Activated CD4-positive, alpha-beta T cell treated with anti-CD3 and anti-CD28 coated beads, Interleukin-2, amount 10 ng/mL, durations not matched to agents 24 days and 14 days (primary cell): Measurements from ENCODE around the gene FAM76B. TPM values are rescaled to one million over a fixed set of nuclear protein-coding genes. Genes with fewer than 3 reads are reported as not detected.
A peak's percentile ranks its signal among the peaks of the same experiment; 100 is the strongest.

Experiments used
- DNase-seq: peaks from one replicate; pipeline ENCODE4 v3.0.0; 2022
- H3K27ac Mint-ChIP-seq: one replicate; pipeline ENCODE4 v1.8.0; 2022; ENCODE audit warnings: mild to moderate bottlenecking, mixed read lengths
- H3K27me3 Mint-ChIP-seq: one replicate; pipeline ENCODE4 v1.8.0; 2022; ENCODE audit warnings: mixed read lengths
- H3K36me3 Mint-ChIP-seq: one replicate; pipeline ENCODE4 v1.8.0; 2022; ENCODE audit warnings: low read depth, mild to moderate bottlenecking, mixed read lengths
- H3K4me1 Mint-ChIP-seq: one replicate; pipeline ENCODE4 v1.8.0; 2021; ENCODE audit warnings: mixed read lengths
- H3K4me3 Mint-ChIP-seq: one replicate; pipeline ENCODE4 v1.8.0; 2022; ENCODE audit warnings: mild to moderate bottlenecking, moderate library complexity, mixed read lengths
- H3K9me3 Mint-ChIP-seq: one replicate; pipeline ENCODE4 v1.8.0; 2021; ENCODE audit warnings: mixed read lengths
- intact Hi-C: fragments of 100-400 bp; cut with micrococcal nuclease; formaldehyde crosslinking; loops from one replicate; pipeline ENCODE4 v1.15.1; 2023
- total RNA-seq: library from RNA; stranded (reverse); gene quantifications from 2 replicates; pipeline ENCODE4 v1.2.3, GENCODE V29; 2022

Gene FAM76B
- total RNA-seq, 1 donor from 2014 or later: 43.0 TPM

DNA sequence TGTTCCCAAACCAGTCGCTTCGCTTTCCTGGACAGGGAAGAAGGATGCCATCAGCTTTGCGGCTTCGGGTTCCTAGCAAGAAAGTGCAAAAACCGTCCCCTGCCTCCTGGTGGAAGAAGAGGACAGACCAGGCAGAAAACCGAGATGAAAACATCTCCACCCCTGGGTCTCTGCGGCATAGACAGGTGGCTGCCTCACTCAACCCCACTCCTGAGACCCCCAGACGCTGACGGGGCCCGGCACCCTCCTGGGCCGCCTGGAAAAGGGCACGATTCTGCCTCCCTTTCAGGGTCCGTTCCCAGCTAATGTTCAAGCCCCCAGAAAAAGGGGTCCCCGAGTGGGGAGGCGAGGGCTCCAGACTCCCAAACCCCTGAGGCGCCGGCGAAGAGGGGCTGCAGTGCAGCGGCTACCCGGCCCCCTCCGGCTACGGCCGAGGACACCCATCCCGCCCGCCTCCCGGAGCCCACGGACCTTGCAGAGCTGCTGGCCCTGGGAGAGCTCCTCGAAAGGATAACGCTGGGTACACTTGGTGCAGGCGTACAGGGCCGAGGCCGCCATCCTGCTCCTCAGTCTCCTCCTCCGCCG is 569 bp downstream of the FAM76B start:
- no peaks in the 10 kb centered on the region for H3K9me3 Mint-ChIP-seq
- H3K4me3 Mint-ChIP-seq: peak overlapping the region; percentile 98
- peak overlapping the region; percentile 100 for H3K27ac Mint-ChIP-seq
- peak; percentile 82 for DNase-seq
- H3K4me1 Mint-ChIP-seq: peaks cover 43% of the 10 kb centered on the region
- H3K36me3 Mint-ChIP-seq: peaks cover 57% of the 10 kb centered on the region
- no peaks in the 10 kb centered on the region for H3K27me3 Mint-ChIP-seq
- intact Hi-C loops: loop anchor here (1.0 kb wide), 6 partner anchors 554 to 816 kb away; partner anchors contain the start of genes CWC15, JRKL, KDM4D and MAML2

DNA sequence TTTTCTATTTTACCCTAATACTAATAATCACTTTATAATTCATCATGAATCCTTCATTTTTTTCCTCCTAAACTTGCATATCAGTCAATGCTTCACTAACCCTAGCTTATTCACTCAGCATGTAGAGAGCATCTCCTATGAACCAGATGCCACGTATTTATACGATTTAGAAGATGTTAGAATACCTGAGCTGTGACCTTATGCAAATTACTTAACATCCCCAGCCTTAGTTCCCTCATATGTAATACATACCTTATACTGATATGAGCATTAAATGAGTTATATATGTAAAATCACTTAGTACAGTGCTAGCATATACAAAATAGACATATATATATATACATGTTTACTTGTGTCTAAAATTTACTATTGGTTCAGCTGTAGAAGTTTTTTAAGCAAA is 9.0 kb downstream of the FAM76B start:
- intact Hi-C loops: no loop called here
- peaks cover 65% of the 10 kb centered on the region for H3K36me3 Mint-ChIP-seq
- peaks cover 40% of the 10 kb centered on the region for H3K4me1 Mint-ChIP-seq
- DNase-seq: no peak
- H3K27me3 Mint-ChIP-seq: no peaks in the 10 kb centered on the region
- H3K27ac Mint-ChIP-seq: no peak overlapping the region
- H3K4me3 Mint-ChIP-seq: no peak overlapping the region
- no peaks in the 10 kb centered on the region for H3K9me3 Mint-ChIP-seq

DNA sequence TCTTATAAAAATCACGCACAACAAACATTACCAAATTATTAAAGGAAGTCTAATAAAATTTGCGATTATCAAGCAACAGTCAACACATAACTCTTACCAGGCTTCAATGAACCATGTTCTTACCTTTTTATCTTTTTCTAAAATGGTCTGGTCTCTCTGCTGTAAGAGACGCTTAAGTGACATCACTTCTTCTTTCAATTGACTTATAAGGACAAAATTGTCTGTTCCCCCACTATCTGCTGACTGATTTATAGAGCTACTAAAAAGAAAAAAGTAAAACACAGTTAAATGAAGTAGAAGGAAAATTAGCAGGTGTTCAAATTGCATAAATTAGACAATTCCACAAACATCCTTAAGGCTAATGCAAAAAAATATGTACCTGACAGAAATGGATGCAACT is 10.9 kb downstream of the FAM76B start:
- Mint-ChIP-seq H3K36me3 (peaks cover 69% of the 10 kb centered on the region), H3K4me1 (peaks cover 32% of the 10 kb centered on the region), H3K9me3 (no peaks in the 10 kb centered on the region), H3K27me3 (no peaks in the 10 kb centered on the region), H3K27ac (no peak overlapping the region), H3K4me3 (no peak overlapping the region)
- DNase-seq: no peak
- intact Hi-C loops: no loop called here

DNA sequence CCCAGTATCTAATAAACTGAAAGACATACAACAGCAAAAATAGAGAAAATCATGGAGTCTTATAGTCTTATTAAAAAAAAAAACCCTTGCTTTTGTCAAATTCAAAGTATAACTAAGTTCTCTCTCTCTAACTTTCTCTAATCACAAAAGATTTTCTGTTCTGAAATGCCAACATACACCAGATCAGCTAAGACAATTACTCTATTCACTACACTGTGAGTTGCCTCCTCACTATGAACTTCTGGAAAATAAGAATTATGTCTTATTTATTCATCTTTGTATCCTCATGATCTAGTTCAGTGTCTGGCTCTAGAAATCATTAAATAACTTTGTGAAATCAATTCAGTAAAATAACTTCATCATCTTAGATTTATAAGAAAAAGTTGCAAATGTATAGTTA is 12.7 kb downstream of the FAM76B start:
- H3K4me3 Mint-ChIP-seq: no peak overlapping the region
- intact Hi-C loops: no loop called here
- H3K9me3 Mint-ChIP-seq: no peaks in the 10 kb centered on the region
- H3K27me3 Mint-ChIP-seq: no peaks in the 10 kb centered on the region
- DNase-seq: no peak
- no peak overlapping the region for H3K27ac Mint-ChIP-seq
- peaks cover 62% of the 10 kb centered on the region for H3K36me3 Mint-ChIP-seq
- peaks cover 24% of the 10 kb centered on the region for H3K4me1 Mint-ChIP-seq

DNA sequence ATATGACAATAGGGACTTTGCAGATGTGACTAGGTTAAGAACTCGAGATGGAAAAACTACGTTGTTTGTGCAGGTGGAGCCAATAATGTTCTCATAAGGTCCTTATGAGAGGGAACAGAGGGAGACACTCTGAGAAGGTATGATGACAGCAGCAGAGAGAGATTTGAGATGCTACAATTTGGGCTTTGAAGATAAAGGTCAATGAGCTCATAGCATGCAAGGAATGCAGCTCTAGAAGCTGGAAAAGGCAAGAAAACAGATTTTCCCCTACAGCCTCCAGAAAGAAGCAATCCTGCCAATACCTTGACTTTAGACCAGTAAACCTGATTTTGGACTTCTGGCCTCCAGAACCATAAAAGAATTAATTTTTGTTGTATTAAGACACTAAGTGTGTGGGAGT is 21.1 kb downstream of the FAM76B start:
- H3K9me3 Mint-ChIP-seq: no peaks in the 10 kb centered on the region
- no peak overlapping the region for H3K4me3 Mint-ChIP-seq
- no peaks in the 10 kb centered on the region for H3K27me3 Mint-ChIP-seq
- peaks cover 13% of the 10 kb centered on the region for H3K36me3 Mint-ChIP-seq
- no peak for DNase-seq
- intact Hi-C loops: no loop called here
- H3K4me1 Mint-ChIP-seq: peaks cover 3% of the 10 kb centered on the region
- H3K27ac Mint-ChIP-seq: no peak overlapping the region

DNA sequence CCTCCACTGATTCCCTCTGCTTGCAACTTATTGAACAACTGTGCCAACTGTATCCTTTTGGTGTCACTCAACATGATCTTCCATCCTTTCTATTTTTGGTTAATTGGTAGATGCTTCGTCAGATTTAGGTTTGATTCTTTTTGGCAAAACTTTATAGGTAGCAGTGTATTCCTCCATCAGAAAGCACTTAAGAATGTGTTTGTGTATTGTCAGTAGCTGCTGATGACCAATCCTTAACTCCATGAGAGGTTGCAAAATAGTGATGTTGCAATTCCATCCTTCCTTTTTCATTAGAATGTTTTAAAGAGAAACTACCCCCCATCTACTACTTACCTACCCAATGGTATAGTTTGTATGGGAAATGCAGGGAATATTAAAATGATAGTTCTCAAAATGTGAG is 22.1 kb downstream of the FAM76B start:
- no peak overlapping the region for H3K27ac Mint-ChIP-seq
- no peak overlapping the region for H3K4me3 Mint-ChIP-seq
- H3K36me3 Mint-ChIP-seq: peaks cover 7% of the 10 kb centered on the region
- DNase-seq: no peak
- no peaks in the 10 kb centered on the region for H3K27me3 Mint-ChIP-seq
- H3K9me3 Mint-ChIP-seq: no peaks in the 10 kb centered on the region
- intact Hi-C loops: no loop called here
- H3K4me1 Mint-ChIP-seq: peaks cover 1% of the 10 kb centered on the region

DNA sequence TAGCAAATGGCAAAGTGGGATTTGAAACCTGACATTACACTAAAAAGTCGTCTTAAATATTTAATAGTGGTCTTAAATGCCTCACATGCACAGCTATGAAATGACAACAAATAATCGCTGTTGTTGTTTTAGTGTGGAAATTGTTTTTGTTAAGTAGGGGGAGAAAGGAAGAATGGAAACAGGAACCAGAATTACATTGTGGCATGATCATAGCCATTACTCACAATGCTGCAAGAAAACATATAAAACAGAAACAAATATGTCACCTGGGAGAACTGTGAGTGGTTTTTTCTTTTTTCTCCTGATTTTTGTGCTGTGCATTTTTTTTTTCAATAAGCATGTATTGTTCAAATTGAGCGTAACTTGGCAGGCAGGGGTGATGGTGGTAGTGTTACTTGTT is 22.9 kb downstream of the FAM76B start:
- no peak overlapping the region for H3K4me3 Mint-ChIP-seq
- H3K4me1 Mint-ChIP-seq: peaks cover 1% of the 10 kb centered on the region
- H3K27me3 Mint-ChIP-seq: no peaks in the 10 kb centered on the region
- DNase-seq: no peak
- H3K27ac Mint-ChIP-seq: no peak overlapping the region
- H3K9me3 Mint-ChIP-seq: no peaks in the 10 kb centered on the region
- intact Hi-C loops: no loop called here
- peaks cover 7% of the 10 kb centered on the region for H3K36me3 Mint-ChIP-seq

DNA sequence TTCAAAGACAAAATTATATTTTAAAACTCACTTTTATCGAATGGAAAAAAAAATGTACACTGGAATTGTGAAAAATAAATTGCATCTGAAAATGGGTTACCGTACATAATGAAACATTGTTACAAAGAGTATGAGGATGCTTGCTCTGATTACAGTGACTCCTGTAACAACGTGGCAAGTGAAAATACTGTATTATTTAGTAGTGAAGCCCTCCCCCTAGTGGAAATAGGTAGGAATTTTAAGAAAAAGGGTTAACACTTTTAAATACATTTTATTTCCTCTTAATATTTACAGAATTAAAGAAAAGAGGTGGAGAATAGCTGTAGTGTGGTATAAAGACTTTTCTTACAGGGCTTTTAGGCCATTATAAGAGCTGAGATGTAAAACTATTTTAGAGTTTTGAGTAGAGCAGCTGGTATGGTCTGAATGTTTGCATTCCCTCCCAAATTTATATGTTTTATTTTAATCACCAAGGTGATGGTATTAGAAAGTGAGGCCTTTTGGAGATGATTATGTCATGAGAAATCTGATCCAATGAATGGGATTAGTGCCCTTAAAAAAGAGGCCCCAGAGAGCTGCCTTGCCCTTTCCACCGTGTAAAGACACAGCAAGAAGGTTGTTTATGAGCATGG is 25.2 kb downstream of the FAM76B start:
- peaks cover 2% of the 10 kb centered on the region for H3K27me3 Mint-ChIP-seq
- no peak overlapping the region for H3K4me3 Mint-ChIP-seq
- intact Hi-C loops: loop anchor here (1.0 to 5.0 kb wide), 3 partner anchors 50 to 610 kb away; no protein-coding TSS in a partner anchor
- H3K4me1 Mint-ChIP-seq: peaks cover 6% of the 10 kb centered on the region
- H3K9me3 Mint-ChIP-seq: no peaks in the 10 kb centered on the region
- peaks cover 2% of the 10 kb centered on the region for H3K36me3 Mint-ChIP-seq
- DNase-seq: peak; percentile 66
- H3K27ac Mint-ChIP-seq: no peak overlapping the region

DNA sequence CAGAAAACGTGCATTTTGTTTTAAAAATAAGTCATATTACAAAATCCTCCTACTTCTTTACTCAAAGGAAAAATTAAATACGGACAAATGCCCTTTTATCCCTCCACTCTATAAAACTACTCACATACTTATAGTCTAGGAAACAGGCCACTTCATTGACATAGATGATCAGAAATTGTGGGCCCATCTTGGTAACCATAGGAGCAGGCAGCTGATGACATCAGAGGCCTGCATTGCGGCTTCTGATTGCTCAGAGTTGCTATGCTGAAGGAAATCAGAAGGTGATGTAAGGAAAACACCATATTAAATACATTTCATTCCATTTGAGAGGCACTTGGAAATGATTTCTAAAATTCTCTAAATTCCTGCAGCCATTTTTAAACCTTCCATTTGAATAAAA is 27.0 kb downstream of the FAM76B start:
- H3K4me1 Mint-ChIP-seq: peaks cover 6% of the 10 kb centered on the region
- no peak for DNase-seq
- H3K36me3 Mint-ChIP-seq: no peaks in the 10 kb centered on the region
- H3K27me3 Mint-ChIP-seq: peaks cover 2% of the 10 kb centered on the region
- no peaks in the 10 kb centered on the region for H3K9me3 Mint-ChIP-seq
- H3K4me3 Mint-ChIP-seq: no peak overlapping the region
- H3K27ac Mint-ChIP-seq: no peak overlapping the region
- intact Hi-C loops: loop anchor here (5.0 kb wide), 1 partner anchor 535 kb away; no protein-coding TSS in a partner anchor

DNA sequence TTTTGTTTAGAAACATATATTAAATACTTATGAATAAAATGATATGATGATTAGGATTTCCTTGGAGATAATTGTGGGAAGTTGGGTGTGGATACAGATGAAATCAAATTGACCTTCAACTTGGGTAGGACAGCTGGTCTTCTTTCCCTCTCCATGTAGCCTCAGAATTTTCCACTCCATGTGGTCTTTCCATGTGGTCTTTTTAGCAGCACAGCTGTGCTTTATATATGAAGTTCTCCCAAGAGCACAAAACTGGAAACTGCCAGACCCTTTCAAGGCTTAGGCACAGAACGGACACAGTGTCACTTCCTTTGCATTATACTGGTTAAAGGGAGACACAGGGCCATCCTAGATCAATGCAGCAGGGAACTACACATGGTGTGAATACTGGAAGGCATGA is 28.6 kb downstream of the FAM76B start:
- Mint-ChIP-seq H3K4me3 (no peak overlapping the region), H3K4me1 (peaks cover 5% of the 10 kb centered on the region), H3K27ac (no peak overlapping the region), H3K9me3 (no peaks in the 10 kb centered on the region), H3K36me3 (no peaks in the 10 kb centered on the region), H3K27me3 (peaks cover 2% of the 10 kb centered on the region)
- DNase-seq: no peak
- intact Hi-C loops: loop anchor here (5.0 kb wide), 1 partner anchor 534 kb away; no protein-coding TSS in a partner anchor

DNA sequence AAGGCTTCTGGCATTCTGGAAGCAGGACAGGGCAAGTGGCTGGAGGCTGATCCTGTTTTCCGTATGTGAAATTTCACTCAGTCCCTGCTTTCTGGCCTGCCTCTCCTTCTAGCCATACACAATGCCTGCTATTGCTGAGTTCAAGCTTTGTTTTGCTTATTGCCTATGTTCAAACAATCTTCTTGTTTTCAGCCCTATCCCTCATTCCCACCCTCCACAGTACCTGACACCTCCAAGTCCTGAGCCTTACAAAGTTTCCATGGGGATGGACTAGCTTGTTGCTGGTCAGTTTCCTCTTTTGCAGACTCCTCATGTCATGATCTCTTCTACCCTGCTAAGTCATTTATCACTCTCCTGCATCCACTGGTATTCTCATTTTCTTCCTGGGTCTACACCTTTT is 38.1 kb downstream of the FAM76B start:
- Mint-ChIP-seq H3K4me1 (no peaks in the 10 kb centered on the region), H3K27ac (no peak overlapping the region), H3K4me3 (no peak overlapping the region), H3K36me3 (no peaks in the 10 kb centered on the region), H3K27me3 (peaks cover 14% of the 10 kb centered on the region), H3K9me3 (no peaks in the 10 kb centered on the region)
- DNase-seq: no peak
- intact Hi-C loops: no loop called here

DNA sequence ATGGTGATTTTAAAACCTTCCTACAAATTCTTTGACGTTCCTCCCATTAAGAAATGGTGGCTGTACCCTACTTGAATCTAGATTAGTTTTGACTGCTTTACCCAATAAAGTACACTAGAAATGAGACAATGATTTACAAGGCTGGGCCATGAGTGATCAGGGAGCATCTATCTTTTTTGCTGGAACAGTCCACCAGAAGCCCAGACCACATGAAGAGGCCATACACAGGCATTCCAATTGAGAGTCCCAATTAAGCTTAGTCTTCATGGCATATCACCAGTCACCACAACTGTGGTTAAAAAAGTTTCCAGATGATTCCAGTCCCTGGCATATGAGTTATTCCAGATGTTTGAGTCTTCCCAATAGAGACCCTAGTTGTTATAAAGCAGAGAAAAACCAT is 39.5 kb downstream of the FAM76B start:
- Mint-ChIP-seq H3K4me3 (no peak overlapping the region), H3K27me3 (peaks cover 14% of the 10 kb centered on the region), H3K36me3 (no peaks in the 10 kb centered on the region), H3K4me1 (no peaks in the 10 kb centered on the region), H3K27ac (no peak overlapping the region), H3K9me3 (no peaks in the 10 kb centered on the region)
- no peak for DNase-seq
- intact Hi-C loops: no loop called here

DNA sequence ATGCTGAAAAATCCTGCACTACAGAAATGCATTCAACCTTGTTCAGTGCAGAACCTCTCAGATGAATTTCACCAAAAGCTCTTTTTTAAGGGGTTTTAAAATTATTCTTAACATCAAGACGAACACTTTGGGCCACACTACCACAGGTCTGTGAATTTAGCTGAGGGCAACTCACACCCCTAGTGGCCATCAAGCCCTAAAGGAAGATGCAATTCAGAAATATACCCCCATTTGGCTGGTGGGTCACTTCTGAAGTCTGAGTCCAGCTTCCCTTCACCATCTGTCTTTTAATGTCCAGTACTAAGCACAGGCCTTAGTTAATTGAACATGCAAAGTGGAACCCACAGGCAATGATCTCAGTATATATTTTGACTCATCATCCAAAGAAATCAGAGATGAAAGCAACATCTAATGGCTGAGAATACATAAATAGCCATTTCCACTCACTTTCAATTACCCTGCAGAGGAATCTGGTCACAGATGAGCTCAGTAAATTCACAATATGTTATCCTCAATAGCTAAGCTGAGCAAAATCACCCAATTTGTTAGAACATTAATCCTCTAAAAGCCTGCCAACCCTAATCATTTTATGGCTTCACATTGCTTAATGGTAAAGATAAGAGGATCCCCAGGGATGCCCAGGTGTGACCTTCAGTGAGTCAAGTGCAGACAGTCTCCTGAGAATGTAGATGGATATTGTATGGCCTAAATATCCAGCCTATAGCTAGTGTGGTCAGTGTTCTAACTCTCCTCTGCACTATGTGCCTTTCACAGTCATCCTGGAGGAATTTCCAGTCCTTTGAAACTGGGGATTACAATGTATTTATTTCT is 50.3 kb downstream of the FAM76B start:
- Mint-ChIP-seq H3K4me1 (peaks cover 3% of the 10 kb centered on the region), H3K27me3 (peaks cover 4% of the 10 kb centered on the region), H3K9me3 (no peaks in the 10 kb centered on the region), H3K4me3 (no peak overlapping the region), H3K36me3 (no peaks in the 10 kb centered on the region), H3K27ac (no peak overlapping the region)
- intact Hi-C loops: no loop called here
- no peak for DNase-seq

DNA sequence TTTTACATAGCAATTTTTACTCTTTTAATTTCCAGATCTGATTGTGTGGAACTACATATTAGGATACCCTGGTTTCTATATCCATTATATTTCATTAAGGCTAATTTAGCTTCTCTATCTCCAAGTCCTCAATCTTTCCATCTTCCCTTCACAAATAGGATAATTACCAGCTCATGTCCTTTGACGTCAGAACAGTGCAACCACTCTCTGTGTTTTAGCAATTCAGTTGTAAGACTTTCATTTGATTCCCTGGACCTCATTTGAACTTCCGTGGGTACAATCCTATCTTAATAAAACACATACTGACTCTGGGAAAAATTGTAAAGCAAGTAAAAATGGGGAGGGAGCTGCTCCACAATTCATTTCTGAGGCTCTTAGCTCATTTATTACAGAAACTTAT is 52.8 kb downstream of the FAM76B start:
- H3K36me3 Mint-ChIP-seq: no peaks in the 10 kb centered on the region
- peaks cover 2% of the 10 kb centered on the region for H3K9me3 Mint-ChIP-seq
- intact Hi-C loops: no loop called here
- H3K27me3 Mint-ChIP-seq: peaks cover 2% of the 10 kb centered on the region
- peaks cover 11% of the 10 kb centered on the region for H3K4me1 Mint-ChIP-seq
- H3K4me3 Mint-ChIP-seq: no peak overlapping the region
- H3K27ac Mint-ChIP-seq: no peak overlapping the region
- DNase-seq: no peak
